Measurements from ENCODE around the gene PEX6. TPM values are rescaled to one million over a fixed set of nuclear protein-coding genes. Genes with fewer than 3 reads are reported as not detected.

Gene PEX6, protein sequence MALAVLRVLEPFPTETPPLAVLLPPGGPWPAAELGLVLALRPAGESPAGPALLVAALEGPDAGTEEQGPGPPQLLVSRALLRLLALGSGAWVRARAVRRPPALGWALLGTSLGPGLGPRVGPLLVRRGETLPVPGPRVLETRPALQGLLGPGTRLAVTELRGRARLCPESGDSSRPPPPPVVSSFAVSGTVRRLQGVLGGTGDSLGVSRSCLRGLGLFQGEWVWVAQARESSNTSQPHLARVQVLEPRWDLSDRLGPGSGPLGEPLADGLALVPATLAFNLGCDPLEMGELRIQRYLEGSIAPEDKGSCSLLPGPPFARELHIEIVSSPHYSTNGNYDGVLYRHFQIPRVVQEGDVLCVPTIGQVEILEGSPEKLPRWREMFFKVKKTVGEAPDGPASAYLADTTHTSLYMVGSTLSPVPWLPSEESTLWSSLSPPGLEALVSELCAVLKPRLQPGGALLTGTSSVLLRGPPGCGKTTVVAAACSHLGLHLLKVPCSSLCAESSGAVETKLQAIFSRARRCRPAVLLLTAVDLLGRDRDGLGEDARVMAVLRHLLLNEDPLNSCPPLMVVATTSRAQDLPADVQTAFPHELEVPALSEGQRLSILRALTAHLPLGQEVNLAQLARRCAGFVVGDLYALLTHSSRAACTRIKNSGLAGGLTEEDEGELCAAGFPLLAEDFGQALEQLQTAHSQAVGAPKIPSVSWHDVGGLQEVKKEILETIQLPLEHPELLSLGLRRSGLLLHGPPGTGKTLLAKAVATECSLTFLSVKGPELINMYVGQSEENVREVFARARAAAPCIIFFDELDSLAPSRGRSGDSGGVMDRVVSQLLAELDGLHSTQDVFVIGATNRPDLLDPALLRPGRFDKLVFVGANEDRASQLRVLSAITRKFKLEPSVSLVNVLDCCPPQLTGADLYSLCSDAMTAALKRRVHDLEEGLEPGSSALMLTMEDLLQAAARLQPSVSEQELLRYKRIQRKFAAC
- 10 to 100 TPM; 15.4 to 37.4 (median 25.8) TPM for total RNA-seq
- polyA plus RNA-seq, result 10 to 100 TPM; 12.0 to 37.8 (median 16.5) TPM
- long read RNA-seq, donor 1, transcript PEX6-202 (17 exons, 3,478 nt), result major isoform, 68 of 88 reads
- long read RNA-seq, donor 1, partial matches to known transcripts, result 4 of 88 reads
- long read RNA-seq, donor 1, other reads (novel, unspliced or antisense), result 16 of 88 reads
- long read RNA-seq, donor 2, transcript PEX6-202 (17 exons, 3,478 nt), result major isoform, 49 of 66 reads
- long read RNA-seq, donor 2, partial matches to known transcripts, result 4 of 66 reads
- long read RNA-seq, donor 2, other reads (novel, unspliced or antisense), result 13 of 66 reads

DNA sequence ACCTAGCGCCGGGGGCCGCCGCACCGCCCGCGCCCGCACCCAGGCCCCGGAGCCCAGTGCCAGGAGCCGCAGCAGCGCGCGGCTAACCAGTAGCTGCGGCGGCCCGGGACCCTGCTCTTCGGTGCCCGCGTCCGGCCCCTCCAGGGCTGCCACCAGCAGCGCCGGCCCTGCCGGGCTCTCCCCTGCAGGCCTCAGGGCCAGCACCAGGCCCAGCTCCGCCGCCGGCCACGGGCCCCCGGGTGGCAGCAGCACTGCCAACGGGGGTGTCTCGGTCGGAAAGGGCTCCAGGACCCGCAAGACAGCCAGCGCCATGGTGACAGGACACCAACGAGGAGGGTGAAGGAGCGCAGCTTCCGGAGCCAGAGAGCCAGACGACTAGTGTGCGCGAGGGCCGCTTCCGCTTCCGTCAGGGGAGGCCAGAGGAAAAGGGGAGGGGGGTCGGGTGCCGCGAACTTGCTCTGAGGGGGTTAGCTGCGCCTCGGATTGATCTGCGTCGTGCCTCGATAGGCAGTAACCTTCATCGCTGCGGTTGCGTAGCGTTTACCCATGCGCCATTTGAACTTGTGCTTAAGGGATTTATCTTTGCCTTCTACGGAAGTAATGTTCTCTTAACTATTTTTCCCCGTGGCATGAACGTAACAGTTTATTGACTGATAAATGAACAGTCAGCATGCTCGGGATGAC, at the start of gene PEX6:
Gene PEX6 (minus strand): TSS at position 343 of the 684 bp plus-strand sequence. CDS start 31 bp downstream, at position 312.
- peaks cover 21% of the 10 kb centered on the region for H3K4me1 ChIP-seq
- DNase-seq (peak; percentile 93 to 94), ATAC-seq (peak; percentile 87 to 92 (median 92))
- H3K9me3 ChIP-seq, result no peaks in the 10 kb centered on the region
- peaks cover 0 to 12% of the 10 kb centered on the region in 2 donors for H3K36me3 ChIP-seq (ENCODE audit: insufficient read depth in 1 of 2, low read depth in 1 of 2)
- no peaks in the 10 kb centered on the region for H3K27me3 ChIP-seq (ENCODE audit: insufficient read depth in 3 of 3, low read length in 2 of 3)
- TF ChIP-seq, protein P1, sequence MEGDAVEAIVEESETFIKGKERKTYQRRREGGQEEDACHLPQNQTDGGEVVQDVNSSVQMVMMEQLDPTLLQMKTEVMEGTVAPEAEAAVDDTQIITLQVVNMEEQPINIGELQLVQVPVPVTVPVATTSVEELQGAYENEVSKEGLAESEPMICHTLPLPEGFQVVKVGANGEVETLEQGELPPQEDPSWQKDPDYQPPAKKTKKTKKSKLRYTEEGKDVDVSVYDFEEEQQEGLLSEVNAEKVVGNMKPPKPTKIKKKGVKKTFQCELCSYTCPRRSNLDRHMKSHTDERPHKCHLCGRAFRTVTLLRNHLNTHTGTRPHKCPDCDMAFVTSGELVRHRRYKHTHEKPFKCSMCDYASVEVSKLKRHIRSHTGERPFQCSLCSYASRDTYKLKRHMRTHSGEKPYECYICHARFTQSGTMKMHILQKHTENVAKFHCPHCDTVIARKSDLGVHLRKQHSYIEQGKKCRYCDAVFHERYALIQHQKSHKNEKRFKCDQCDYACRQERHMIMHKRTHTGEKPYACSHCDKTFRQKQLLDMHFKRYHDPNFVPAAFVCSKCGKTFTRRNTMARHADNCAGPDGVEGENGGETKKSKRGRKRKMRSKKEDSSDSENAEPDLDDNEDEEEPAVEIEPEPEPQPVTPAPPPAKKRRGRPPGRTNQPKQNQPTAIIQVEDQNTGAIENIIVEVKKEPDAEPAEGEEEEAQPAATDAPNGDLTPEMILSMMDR (IDR thresholded peaks at IDR 0.05), result no peak
- peak within 1 kb of the TSS; percentile 98 for H3K27ac ChIP-seq
- 0% methylated on average over 50 to 59 of the region's 59 CpGs for WGBS, 3 donors
- H3K4me3 ChIP-seq, result peak within 1 kb of the TSS; percentile 98
- intact Hi-C loops (cut with DNase I), result loop anchor here in 1 of 2 donors (5.0 kb wide), 1 partner anchor 1037 kb away; the partner anchor contains the start of gene CCND3

DNA sequence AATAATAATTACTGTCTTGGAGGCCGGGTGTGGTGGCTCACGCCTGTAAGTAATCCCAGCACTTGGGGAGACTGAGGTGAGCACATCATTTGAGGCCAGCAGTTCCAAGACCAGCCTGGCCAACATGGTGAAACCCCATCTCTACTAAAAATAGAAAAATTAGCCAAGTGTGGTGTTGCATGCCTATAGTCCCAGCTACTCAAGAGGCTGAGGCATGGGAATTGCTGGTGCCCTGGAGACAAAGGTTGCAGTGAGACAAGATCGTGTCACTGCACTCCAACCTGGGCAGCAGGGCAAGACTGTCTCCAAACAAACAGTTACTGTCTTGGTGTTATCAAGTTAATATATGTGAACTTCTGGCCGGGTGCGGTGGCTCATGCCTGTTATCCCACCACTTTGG, 47.4 kb upstream of the PEX6 start:
- Histone ChIP-seq H3K4me1 (peaks cover 41% of the 10 kb centered on the region), H3K4me3 (no peak overlapping the region), H3K27ac (peak overlapping the region; percentile 58), H3K9me3 (no peaks in the 10 kb centered on the region), H3K27me3 (ENCODE audit: insufficient read depth in 3 of 3, low read length in 2 of 3) (no peaks in the 10 kb centered on the region), H3K36me3 (ENCODE audit: insufficient read depth in 1 of 2, low read depth in 1 of 2) (peaks cover 23 to 72% of the 10 kb centered on the region in 2 donors)
- ATAC-seq (peak; percentile 45 to 74 (median 70)), DNase-seq (peak in 1 of 2 donors; percentile 56)
- TF ChIP-seq, protein P1 (IDR thresholded peaks at IDR 0.05), result no peak
- WGBS, 3 donors, result 35 to 61% (median 38%) methylated on average over 5 of the region's 5 CpGs
- intact Hi-C loops (cut with DNase I), result no loop called here

DNA sequence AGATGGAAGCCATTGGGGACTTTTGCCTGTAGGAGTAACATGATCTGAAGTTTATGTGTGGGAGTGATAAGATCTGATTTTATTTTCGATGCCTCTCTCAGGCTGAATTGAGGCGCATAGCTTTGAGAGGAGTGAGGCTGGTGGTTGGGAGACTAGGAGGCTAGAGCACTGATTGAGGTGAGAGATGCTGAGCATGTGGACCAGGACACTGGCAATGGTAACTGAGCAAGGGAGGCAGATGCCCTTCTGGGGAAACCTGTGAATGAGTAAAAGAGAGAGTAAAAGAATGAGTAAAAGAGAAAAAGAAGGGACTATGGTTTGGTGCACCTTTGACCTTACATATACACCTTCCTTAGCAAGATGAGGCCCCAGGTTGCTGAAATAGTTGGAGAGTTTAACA, 45.5 kb upstream of the PEX6 start:
- Histone ChIP-seq H3K27ac (no peak overlapping the region), H3K4me3 (no peak overlapping the region), H3K27me3 (ENCODE audit: insufficient read depth in 3 of 3, low read length in 2 of 3) (no peaks in the 10 kb centered on the region), H3K4me1 (peaks cover 59% of the 10 kb centered on the region), H3K9me3 (no peaks in the 10 kb centered on the region), H3K36me3 (ENCODE audit: insufficient read depth in 1 of 2, low read depth in 1 of 2) (peaks cover 16 to 65% of the 10 kb centered on the region in 2 donors)
- intact Hi-C loops (cut with DNase I), result no loop called here
- WGBS, 3 donors, result 80 to 92% (median 88%) methylated on average over 2 of the region's 2 CpGs
- DNase-seq, result no peak
- TF ChIP-seq, protein P1 (IDR thresholded peaks at IDR 0.05), result no peak
- ATAC-seq, result no peak

All from psoas muscle (tissue), 8 donors.